Right lobe of liver (tissue), 6 donors: ENCODE measurements around the gene YPEL5. TPM values are rescaled to one million over a fixed set of nuclear protein-coding genes. Genes with fewer than 3 reads are reported as not detected.

ENCODE experiments used
- ATAC-seq, 4 donors: fragments of 200-7000 bp; cut with Tn5 transposase; one replicate each; pipeline ENCODE4 v1.9.1; 2020; ENCODE audit warnings: mild to moderate bottlenecking in 4 of 4, moderate library complexity in 4 of 4
- DNase-seq, 3 donors: peaks; one replicate each; pipeline ENCODE4 v3.0.0-alpha.2; 2020
- H3K27ac ChIP-seq, 3 donors: fragments of 200-600 bp; one replicate each; pipeline ENCODE4 v1.8.0; 2022
- H3K27me3 ChIP-seq, 2 donors: fragments of 200-600 bp; one replicate each; pipeline ENCODE4 v1.8.0; 2022
- H3K36me3 ChIP-seq, 4 donors: fragments of 200-600 bp; sonication (generic) in 1 of 4; one replicate each; pipeline versions ENCODE4 v1.5.1 to v1.8.0; 2017 to 2022; ENCODE audit warnings: control low read depth in 1 of 4
- H3K4me1 ChIP-seq, 4 donors: fragments of 200-600 bp; sonication (generic) in 1 of 4; one replicate each; pipeline versions ENCODE4 v1.5.1 to v1.8.0; 2017 to 2022; ENCODE audit warnings: control low read depth in 1 of 4
- H3K4me3 ChIP-seq, 3 donors: fragments of 200-600 bp; one replicate each; pipeline ENCODE4 v1.8.0; 2022
- H3K9me3 ChIP-seq, 4 donors: fragments of 200-600 bp; sonication (generic) in 1 of 4; one replicate each; pipeline versions ENCODE4 v1.5.1 to v1.8.0; 2017 to 2022; ENCODE audit warnings: control low read depth in 1 of 4
- POLR2A ChIP-seq: fragments of 450-650 bp; IDR thresholded peaks from one replicate; pipeline ENCODE4 v1.6.1; 2017; ENCODE audit warnings: antibody characterized with exemption, mild to moderate bottlenecking
- WGBS: methylation state at CpG from one replicate; pipeline ENCODE4 v1.1.6; 2018; ENCODE audit warnings: low coverage, low lambda C conversion rate; ENCODE audit not compliant: insufficient coverage; ENCODE audit errors: missing lambda C conversion rate; 5-methylcytosine and 5-hydroxymethylcytosine counted together
- intact Hi-C, 2 donors: fragments of 100-400 bp; cut with DNase I; formaldehyde crosslinking; loops; one replicate each; pipeline versions ENCODE4 v1.11.2 to v1.14.1; 2022
- total RNA-seq, 6 experiments: library from RNA; depleted of rRNA in 2 of 6; stranded (reverse); fragments of >200 nt in 2 of 6; fragmentation: NEBNext Ultra II Directional in 3 of 6; extraction: Animal tissue kit (Norgen Biotek cat#: 25700) in 3 of 6; gene quantifications; one replicate each; pipeline versions ENCODE4 v1.1.0 to v1.2.4, GENCODE V29; 2016 to 2023
- TF ChIP-seq, protein P1 (sequence below), 4 donors: fragments of 200-600 bp in 3 of 4; fragments of 450-650 bp in 1 of 4; IDR thresholded peaks; one replicate each; pipeline versions ENCODE4 v1.5.1 to v1.8.0; 2016 to 2022; ENCODE audit warnings: antibody characterized with exemption in 4 of 4, mild to moderate bottlenecking in 2 of 4
- donor health status: DM: no; HTN: yes; CAD: no.
- donor health status: DM: no; HTN: no; CAD: no.
- donor health status: DM: no; HTN: no; CAD: no.
- donor health status: DM: no; HTN: yes; CAD: no.
- donor health status: DM: no; HTN: yes; CAD: no.

Gene YPEL5
- total RNA-seq, 6 experiments from 2014 or later, result 22.7 to 49.2 (median 39.6) TPM

DNA sequence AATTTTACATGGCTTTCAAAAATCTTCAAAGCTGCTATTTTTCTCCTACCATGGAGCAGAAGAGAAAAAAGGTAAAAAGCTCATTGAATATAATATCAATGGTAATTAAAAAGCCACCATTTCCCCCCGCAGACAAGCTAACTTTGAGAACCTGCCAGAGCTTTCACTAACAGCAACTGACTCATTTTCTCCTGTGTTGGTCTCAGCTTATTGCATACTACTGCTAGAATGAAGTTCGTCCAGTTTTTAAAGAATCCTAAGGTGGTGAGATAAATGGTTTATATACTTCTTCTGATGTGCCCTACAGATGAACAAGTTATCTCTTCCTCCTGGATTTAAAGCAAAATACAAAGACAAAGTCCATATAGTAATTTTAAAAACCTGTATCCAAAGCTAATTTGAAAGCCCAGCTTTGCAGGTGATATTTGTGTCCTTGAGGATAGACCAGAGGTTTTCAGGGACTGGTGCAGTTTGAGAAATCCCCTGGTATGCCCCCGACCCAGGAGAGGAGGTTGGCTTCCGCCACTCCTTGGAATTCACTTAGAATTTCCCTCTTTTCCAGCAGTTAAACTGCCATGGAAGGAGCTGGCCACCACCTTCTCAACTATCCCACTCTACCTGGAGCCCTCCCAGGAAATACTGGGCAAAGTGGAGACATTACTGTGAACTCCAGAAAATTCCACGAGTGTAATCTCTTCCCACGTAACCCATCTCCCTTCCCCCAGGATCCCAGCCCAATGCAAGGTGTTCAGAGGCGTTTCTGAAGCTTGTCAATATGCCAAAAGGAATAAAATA lies 17.5 kb downstream of the YPEL5 start:
- Histone ChIP-seq H3K36me3 (peaks cover 0 to 17% (median 0%) of the 10 kb centered on the region in 4 donors), H3K27me3 (no peaks in the 10 kb centered on the region), H3K9me3 (no peaks in the 10 kb centered on the region), H3K4me3 (no peak overlapping the region), H3K4me1 (peaks cover 0 to 7% (median 0%) of the 10 kb centered on the region in 4 donors), H3K27ac (no peak overlapping the region)
- intact Hi-C loops, result no loop called here
- 37% methylated on average over 7 of the region's 7 CpGs for WGBS
- TF ChIP-seq POLR2A, result no peak
- TF ChIP-seq, protein P1, sequence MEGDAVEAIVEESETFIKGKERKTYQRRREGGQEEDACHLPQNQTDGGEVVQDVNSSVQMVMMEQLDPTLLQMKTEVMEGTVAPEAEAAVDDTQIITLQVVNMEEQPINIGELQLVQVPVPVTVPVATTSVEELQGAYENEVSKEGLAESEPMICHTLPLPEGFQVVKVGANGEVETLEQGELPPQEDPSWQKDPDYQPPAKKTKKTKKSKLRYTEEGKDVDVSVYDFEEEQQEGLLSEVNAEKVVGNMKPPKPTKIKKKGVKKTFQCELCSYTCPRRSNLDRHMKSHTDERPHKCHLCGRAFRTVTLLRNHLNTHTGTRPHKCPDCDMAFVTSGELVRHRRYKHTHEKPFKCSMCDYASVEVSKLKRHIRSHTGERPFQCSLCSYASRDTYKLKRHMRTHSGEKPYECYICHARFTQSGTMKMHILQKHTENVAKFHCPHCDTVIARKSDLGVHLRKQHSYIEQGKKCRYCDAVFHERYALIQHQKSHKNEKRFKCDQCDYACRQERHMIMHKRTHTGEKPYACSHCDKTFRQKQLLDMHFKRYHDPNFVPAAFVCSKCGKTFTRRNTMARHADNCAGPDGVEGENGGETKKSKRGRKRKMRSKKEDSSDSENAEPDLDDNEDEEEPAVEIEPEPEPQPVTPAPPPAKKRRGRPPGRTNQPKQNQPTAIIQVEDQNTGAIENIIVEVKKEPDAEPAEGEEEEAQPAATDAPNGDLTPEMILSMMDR (IDR thresholded peaks at IDR 0.05), result no peak
- DNase-seq, result no peak
- ATAC-seq, result peak in 1 of 4 donors; percentile 18

DNA sequence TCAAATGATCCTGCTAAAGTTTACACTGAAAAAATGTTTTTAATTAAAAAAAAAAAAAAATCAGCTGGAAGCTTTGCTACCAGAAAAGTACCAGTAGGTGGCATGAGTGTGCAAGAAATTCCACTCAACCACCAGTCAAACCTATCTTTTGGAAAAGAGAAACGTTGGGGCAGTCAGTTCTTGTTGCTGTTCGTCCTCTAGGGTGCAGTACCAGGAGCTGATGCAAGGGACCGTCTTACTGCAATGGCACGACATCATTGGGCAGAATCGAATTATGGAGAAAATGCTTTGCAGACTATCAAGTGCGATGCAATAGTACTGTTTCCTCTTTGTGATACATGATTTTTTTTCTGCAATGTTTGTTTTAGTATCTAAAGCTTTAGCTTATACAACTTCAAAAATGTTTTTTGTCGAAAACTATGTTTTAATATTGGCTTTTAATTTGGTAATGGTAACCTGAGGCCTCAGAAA lies 18.3 kb downstream of the YPEL5 start:
- no peak for TF ChIP-seq POLR2A
- TF ChIP-seq, protein P1 (IDR thresholded peaks at IDR 0.05), result peak; percentile 79 to 93 (median 89)
- no peak for DNase-seq
- Histone ChIP-seq H3K36me3 (peaks cover 0 to 10% (median 0%) of the 10 kb centered on the region in 4 donors), H3K4me1 (no peaks in the 10 kb centered on the region), H3K27ac (no peak overlapping the region), H3K4me3 (no peak overlapping the region), H3K9me3 (no peaks in the 10 kb centered on the region), H3K27me3 (no peaks in the 10 kb centered on the region)
- 20% methylated on average over 7 of the region's 7 CpGs for WGBS
- intact Hi-C loops, result no loop called here
- peak; percentile 96 to 99 (median 98) for ATAC-seq

DNA sequence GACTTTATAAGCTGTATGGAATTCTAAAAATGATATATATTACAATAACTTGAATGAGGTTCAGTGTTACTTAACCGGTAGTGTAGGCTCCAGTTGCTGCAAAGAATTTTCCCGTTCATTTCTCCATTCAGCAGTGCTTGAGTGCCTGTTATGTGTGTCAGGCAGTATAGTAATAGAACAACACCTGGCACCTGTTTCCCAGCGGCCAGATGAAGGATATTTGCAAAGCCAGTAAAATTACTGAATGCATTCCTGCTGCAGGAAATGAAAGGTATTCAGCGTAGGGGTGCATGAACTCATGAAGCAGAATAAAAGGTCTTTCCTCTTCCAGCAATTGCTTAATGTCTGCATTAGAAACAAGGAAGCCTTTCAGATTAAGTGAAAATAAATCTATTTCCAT lies 18.8 kb downstream of the YPEL5 start:
- intact Hi-C loops, result no loop called here
- no peak for ATAC-seq
- 92% methylated on average over 4 of the region's 4 CpGs for WGBS

DNA sequence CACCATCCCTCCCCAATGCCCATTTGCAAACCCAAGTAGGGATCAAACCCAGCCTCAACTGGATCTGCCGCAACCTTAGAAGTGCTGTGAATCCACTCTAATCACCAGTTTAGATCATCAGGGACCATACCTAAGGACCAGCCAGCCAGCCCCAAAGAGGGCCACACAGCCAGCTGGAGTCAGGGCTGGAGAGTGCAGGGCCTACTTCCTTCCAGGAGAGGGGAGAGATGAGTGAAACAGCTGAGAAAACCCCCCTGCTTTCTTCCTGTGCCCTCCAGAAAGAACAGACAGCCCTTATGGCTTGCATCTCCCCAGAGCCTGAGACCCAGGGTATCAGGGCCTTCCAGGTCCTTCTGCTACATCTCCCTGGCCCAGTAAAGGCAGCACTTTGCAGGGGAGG lies 25.8 kb downstream of the YPEL5 start:
- Histone ChIP-seq H3K4me3 (no peak overlapping the region), H3K4me1 (no peaks in the 10 kb centered on the region), H3K27ac (no peak overlapping the region), H3K27me3 (no peaks in the 10 kb centered on the region), H3K9me3 (no peaks in the 10 kb centered on the region), H3K36me3 (no peaks in the 10 kb centered on the region)
- WGBS, result no CpG with 5 or more reads among the region's 1 CpG
- TF ChIP-seq POLR2A, result no peak
- TF ChIP-seq, protein P1 (IDR thresholded peaks at IDR 0.05), result no peak
- ATAC-seq (no peak), DNase-seq (no peak)
- intact Hi-C loops, result no loop called here

More for the DNA sequence above, 18.8 kb downstream of the YPEL5 start:
- no peak for TF ChIP-seq POLR2A
- TF ChIP-seq, protein P1 (IDR thresholded peaks at IDR 0.05), result no peak
- H3K27me3 ChIP-seq, result no peaks in the 10 kb centered on the region
- no peak for DNase-seq
- H3K27ac ChIP-seq, result no peak overlapping the region
- no peak overlapping the region for H3K4me3 ChIP-seq
- peaks cover 0 to 4% (median 0%) of the 10 kb centered on the region in 4 donors for H3K36me3 ChIP-seq
- no peaks in the 10 kb centered on the region for H3K9me3 ChIP-seq
- H3K4me1 ChIP-seq, result no peaks in the 10 kb centered on the region
